Aorta (tissue), 5 donors: Measurements from ENCODE around the gene ZCWPW1. TPM values are rescaled to one million over a fixed set of nuclear protein-coding genes. Genes with fewer than 3 reads are reported as not detected.
"Not testable (repeated sequence)": the region's sequence is repeated elsewhere in the genome, so short reads cannot be mapped to it uniquely, and the experiment has no call there.

Experiments
- ATAC-seq: fragments of 200-7000 bp; cut with Tn5 transposase; one replicate; pipeline ENCODE4 v1.9.1; 2022; ENCODE audit warnings: moderate library complexity; ENCODE audit not compliant: low FRiP score
- DNase-seq, 2 donors: peaks; one replicate each; pipeline ENCODE4 v3.0.0-alpha.2; 2020
- H3K27ac ChIP-seq, 2 donors: one replicate each; pipeline ENCODE4 v1.5.1; 2013; ENCODE audit warnings: low read length in 2 of 2, mild to moderate bottlenecking in 2 of 2, moderate library complexity in 2 of 2, control low read depth in 1 of 2, inconsistent platforms in 1 of 2, low read depth in 1 of 2
- H3K27me3 ChIP-seq, 2 donors: one replicate each; pipeline ENCODE4 v1.6.1; 2013; ENCODE audit warnings: control low read depth in 1 of 2, low read length in 1 of 2, mild to moderate bottlenecking in 1 of 2, moderate library complexity in 1 of 2; ENCODE audit not compliant: insufficient read depth in 2 of 2, control insufficient read depth in 1 of 2
- H3K36me3 ChIP-seq, 2 donors: one replicate each; pipeline ENCODE4 v1.6.1; 2013; ENCODE audit warnings: control low read depth in 1 of 2, low read length in 1 of 2, mild to moderate bottlenecking in 1 of 2; ENCODE audit not compliant: insufficient read depth in 2 of 2, control insufficient read depth in 1 of 2
- H3K4me1 ChIP-seq, 2 donors: one replicate each; pipeline ENCODE4 v1.6.1; 2013; ENCODE audit warnings: low read length in 2 of 2, control low read depth in 1 of 2, mild to moderate bottlenecking in 1 of 2, moderate library complexity in 1 of 2; ENCODE audit not compliant: insufficient read depth in 2 of 2, control insufficient read depth in 1 of 2
- H3K4me3 ChIP-seq, 2 donors: one replicate each; pipeline ENCODE4 v1.5.1; 2013; ENCODE audit warnings: low read length in 2 of 2, control low read depth in 1 of 2, mild to moderate bottlenecking in 1 of 2
- H3K9me3 ChIP-seq: one replicate; pipeline ENCODE4 v1.6.1; 2013; ENCODE audit warnings: mild to moderate bottlenecking, low read length; ENCODE audit not compliant: control insufficient read depth
- WGBS, 2 donors: extraction: QIAGEN DNeasy Blood & Tissue Kit; methylation state at CpG; one replicate each; pipeline ENCODE4 v1.1.7; 2013; 5-methylcytosine and 5-hydroxymethylcytosine counted together
- intact Hi-C, 2 donors: fragments of 100-400 bp; cut with DNase I; formaldehyde crosslinking; loops; one replicate each; pipeline versions ENCODE4 v1.14.2 to v1.15.0; 2022
- polyA plus RNA-seq, 2 donors: library from polyadenylated mRNA; stranded (reverse); fragments of 200-250 nt; gene quantifications; one replicate each; pipeline ENCODE4 v1.2.3, GENCODE V29; 2013
- total RNA-seq, 2 donors: library from RNA; stranded (reverse); fragmentation: NEBNext Ultra II Directional; extraction: Animal tissue kit (Norgen Biotek cat#: 25700); gene quantifications; one replicate each; pipeline ENCODE4 v1.2.1, GENCODE V29; 2021
- donor health status: healthy with polysubstance abuse.
- donor health status: Bipolar disorder and iron deficiency.
- donor health status: DM: no; HTN: no; CAD: no.
- donor health status: DM: no; HTN: no; CAD: no.
- donor health status: DM: yes; HTN: yes; CAD: no.

Gene ZCWPW1
- total and polyA plus RNA-seq, 4 donors: 2.2 to 18.7 (median 4.2) TPM

DNA sequence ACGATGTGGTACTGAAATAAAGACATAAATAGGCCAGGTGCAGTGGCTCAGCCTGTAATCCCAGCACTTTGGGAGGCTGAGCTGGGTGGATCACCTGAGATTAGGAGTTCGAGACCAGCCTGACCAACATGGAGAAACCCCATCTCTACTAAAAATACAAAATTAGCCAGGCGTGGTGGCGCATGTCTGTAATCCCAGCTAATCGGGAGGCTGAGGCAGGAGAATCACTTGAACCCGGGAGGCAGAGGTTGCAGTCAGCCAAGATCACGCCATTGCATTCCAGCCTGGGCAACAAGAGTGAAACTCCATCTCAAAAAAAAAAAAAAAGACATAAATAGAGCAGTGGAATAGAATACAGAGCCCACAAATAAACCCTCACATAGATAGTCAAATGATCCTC, 64.7 kb downstream of the ZCWPW1 start:
- H3K27me3 ChIP-seq, H3K27ac ChIP-seq, H3K36me3 ChIP-seq, intact Hi-C loops, H3K9me3 ChIP-seq, DNase-seq, ATAC-seq, H3K4me1 ChIP-seq, H3K4me3 ChIP-seq: not testable (repeated sequence)
- WGBS, 2 donors: 97 to 98% methylated on average over 7 of the region's 7 CpGs

- no peak for ATAC-seq
- Histone ChIP-seq H3K36me3 (peaks cover 7% of the 10 kb centered on the region in 2 donors), H3K4me3 (no peak overlapping the region), H3K27me3 (no peaks in the 10 kb centered on the region), H3K9me3 (no peaks in the 10 kb centered on the region), H3K4me1 (no peaks in the 10 kb centered on the region), H3K27ac (no peak overlapping the region)
- intact Hi-C loops: no loop called here
- no peak for DNase-seq
These were observed 65.4 kb downstream of the ZCWPW1 start for GRCh38 chr7:100363098-100363497.

- no peak overlapping the region for H3K4me3 ChIP-seq
- H3K9me3 ChIP-seq: no peaks in the 10 kb centered on the region
- peaks cover 7% of the 10 kb centered on the region in 2 donors for H3K36me3 ChIP-seq
- H3K4me1 ChIP-seq: no peaks in the 10 kb centered on the region
- H3K27me3 ChIP-seq: no peaks in the 10 kb centered on the region
- no peak overlapping the region for H3K27ac ChIP-seq
- peak in 1 of 2 donors; percentile 48 for DNase-seq
- 86 to 89% methylated on average over 3 of the region's 3 CpGs for WGBS, 2 donors
- intact Hi-C loops: no loop called here
- no peak for ATAC-seq
These were observed 68.2 kb downstream of the ZCWPW1 start for GRCh38 chr7:100360135-100360854.

GRCh38 chr7:100358857-100359212, 69.7 kb downstream of the ZCWPW1 start:
- DNase-seq (peak in 1 of 2 donors; percentile 38), ATAC-seq (no peak)
- Histone ChIP-seq H3K36me3 (peaks cover 7% of the 10 kb centered on the region in 2 donors), H3K4me3 (no peak overlapping the region), H3K27ac (no peak overlapping the region), H3K4me1 (no peaks in the 10 kb centered on the region), H3K27me3 (no peaks in the 10 kb centered on the region), H3K9me3 (no peaks in the 10 kb centered on the region)
- intact Hi-C loops: no loop called here
- 90 to 94% methylated on average over 8 of the region's 8 CpGs for WGBS, 2 donors

DNA sequence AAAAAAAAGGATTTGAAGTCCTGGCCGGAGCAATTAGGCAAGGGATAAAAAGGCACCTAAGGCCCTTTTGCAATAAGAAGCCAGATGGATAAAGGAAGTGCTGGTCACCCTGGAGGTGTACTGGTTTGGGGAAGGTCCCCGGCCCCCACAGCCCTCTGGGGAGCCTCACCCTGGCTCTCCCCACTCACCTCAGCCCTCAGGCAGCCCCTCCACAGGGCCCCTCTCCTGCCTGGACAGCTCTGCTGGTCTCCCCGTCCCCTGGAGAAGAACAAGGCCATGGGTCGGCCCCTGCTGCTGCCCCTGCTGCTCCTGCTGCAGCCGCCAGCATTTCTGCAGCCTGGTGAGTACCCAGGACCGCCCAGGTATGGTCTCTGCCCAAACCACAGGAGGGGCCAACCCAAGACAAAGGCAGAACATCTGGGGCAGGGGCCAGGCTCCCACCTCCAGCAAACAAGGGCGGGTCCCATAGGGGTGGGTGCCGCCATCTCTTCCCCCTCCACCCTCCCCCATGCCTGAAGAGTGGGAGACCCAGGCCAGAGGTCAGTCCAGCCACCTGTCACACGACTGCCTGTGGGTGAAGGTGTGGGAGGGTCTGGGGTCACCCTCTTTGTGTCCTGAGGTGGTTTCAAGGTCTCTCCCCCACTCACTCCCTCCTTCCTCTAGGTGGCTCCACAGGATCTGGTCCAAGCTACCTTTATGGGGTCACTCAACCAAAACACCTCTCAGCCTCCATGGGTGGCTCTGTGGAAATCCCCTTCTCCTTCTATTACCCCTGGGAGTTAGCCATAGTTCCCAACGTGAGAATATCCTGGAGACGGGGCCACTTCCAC, 70.3 kb downstream of the ZCWPW1 start, which contains the start of gene PILRB:
Gene PILRB (plus strand): TSS at position 91 of the 830 bp plus-strand sequence. CDS start 186 bp downstream, at position 277.
- DNase-seq (peak in 1 of 2 donors; percentile 58), ATAC-seq (no peak)
- Histone ChIP-seq H3K27me3 (no peaks in the 10 kb centered on the region), H3K36me3 (peaks cover 7% of the 10 kb centered on the region in 2 donors), H3K27ac (no peak within 1 kb of the TSS), H3K9me3 (no peaks in the 10 kb centered on the region), H3K4me3 (no peak within 1 kb of the TSS), H3K4me1 (no peaks in the 10 kb centered on the region)
- intact Hi-C loops: no loop called here
- 77 to 80% methylated on average over 11 of the region's 11 CpGs for WGBS, 2 donors

GRCh38 chr7:100357131-100357561, 71.4 kb downstream of the ZCWPW1 start:
- Histone ChIP-seq H3K27me3 (no peaks in the 10 kb centered on the region), H3K4me3 (no peak overlapping the region), H3K36me3 (peaks cover 7% of the 10 kb centered on the region in 2 donors), H3K4me1 (no peaks in the 10 kb centered on the region), H3K9me3 (no peaks in the 10 kb centered on the region), H3K27ac (no peak overlapping the region)
- DNase-seq (peak in 1 of 2 donors; percentile 59), ATAC-seq (peak; percentile 3)
- intact Hi-C loops: no loop called here
- 88 to 95% methylated on average over 6 of the region's 6 CpGs for WGBS, 2 donors

GRCh38 chr7:100356416-100357068, 72.0 kb downstream of the ZCWPW1 start:
- no peak overlapping the region for H3K4me3 ChIP-seq
- peak in 1 of 2 donors; percentile 64 for DNase-seq
- intact Hi-C loops: no loop called here
- H3K27me3 ChIP-seq: no peaks in the 10 kb centered on the region
- peaks cover 1 to 7% of the 10 kb centered on the region in 2 donors for H3K36me3 ChIP-seq
- ATAC-seq: no peak
- H3K27ac ChIP-seq: no peak overlapping the region
- WGBS, 2 donors: 91 to 95% methylated on average over 8 of the region's 8 CpGs
- no peaks in the 10 kb centered on the region for H3K9me3 ChIP-seq
- H3K4me1 ChIP-seq: no peaks in the 10 kb centered on the region

DNA sequence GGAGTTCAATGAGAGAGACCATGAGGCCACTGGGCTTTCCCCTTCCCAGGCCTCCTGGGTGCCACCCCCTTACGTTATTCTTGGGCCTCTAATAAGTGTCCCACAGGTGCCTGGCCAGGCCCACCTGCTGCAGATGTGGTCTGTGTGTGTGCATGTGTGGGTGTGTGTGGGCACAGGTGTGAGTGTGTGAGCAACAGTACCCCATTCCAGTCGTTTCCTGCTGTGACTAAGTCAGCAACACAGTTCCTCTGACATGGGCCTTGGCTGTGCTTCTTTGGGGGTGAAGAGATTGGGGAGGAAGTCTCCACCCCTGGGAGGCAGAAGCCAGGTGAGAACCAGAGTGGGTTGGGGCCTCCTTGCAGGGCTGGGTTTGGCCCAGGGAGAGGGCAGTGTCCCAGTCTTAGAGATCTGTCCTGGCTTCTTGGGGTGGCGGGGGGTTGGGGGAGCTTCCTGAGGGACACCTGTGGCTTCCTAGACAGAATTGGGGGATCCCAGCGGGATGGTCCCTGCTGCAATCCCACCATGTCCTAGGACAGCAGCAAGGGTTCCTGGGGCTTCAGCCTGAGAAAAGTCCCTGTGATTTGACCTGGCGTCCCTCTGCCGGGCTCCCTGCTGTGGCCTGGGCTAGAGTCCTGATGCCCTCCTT, 74.7 kb downstream of the ZCWPW1 start:
- Histone ChIP-seq H3K27ac (no peak overlapping the region), H3K9me3 (no peaks in the 10 kb centered on the region), H3K36me3 (peaks cover 0 to under 1% of the 10 kb centered on the region in 2 donors), H3K4me1 (no peaks in the 10 kb centered on the region), H3K4me3 (no peak overlapping the region), H3K27me3 (no peaks in the 10 kb centered on the region)
- DNase-seq: peak in 1 of 2 donors; percentile 68
- intact Hi-C loops: no loop called here
- no peak for ATAC-seq
- WGBS, 2 donors: 85 to 90% methylated on average over 6 of the region's 6 CpGs
